ENCODE data around the gene RGS7.

Gene RGS7

DNA sequence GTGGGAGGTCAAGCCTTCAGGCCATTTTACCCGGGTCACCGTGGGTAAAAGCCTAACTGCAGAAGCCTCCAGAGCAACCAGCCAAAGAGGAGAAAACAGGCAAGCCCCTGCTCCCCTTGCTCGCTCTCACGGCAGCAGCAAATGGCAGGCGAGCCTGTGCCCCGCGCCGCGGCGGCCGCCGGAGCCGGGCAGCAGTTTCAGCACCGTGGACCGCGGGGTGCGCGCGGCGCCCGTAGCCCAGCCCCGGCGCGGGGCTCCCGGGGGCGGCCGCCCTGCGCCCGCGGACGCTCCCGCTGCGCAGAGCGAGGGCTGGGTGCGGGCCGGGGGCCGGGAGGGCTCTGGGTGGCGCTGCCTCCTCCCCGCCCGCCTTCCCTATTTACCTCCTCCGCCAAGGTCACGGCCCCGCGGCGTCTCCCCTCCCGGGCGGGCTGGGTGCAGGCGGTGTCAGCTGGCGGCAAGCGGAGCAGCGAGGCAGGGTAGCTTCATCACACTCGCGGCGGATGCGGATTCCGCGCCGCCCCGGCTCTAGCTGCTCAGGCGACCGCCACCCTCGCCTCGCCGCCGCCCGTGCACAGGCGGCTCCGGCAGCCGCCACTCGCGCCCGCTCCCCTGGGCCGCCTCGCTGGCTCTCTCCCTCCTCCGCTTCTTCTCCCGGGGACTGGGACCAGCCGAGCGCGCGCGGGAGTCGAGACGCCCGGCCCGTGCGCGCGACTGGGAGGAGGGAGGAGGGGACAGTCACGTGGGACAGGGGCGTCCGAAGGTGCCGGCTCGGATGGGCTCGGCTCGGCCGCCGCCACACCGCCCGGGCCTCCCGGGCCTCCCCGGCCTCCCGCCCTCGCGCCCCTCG lies at the start of gene RGS7:
Gene RGS7, minus strand, starts transcription at position 687 of the 847 bp plus-strand sequence.
- H3K9me3 ChIP-seq (ENCODE audit: insufficient read depth, low read depth, low read length) = peaks cover 5% of the 10 kb centered on the region; the same call in 1 of the 2 replicates
- no peaks in the 10 kb centered on the region for H3K79me2 ChIP-seq (ENCODE audit: insufficient read depth, low read length)
- no peaks in the 10 kb centered on the region for H3F3A ChIP-seq (ENCODE audit: low read depth)
- H3K4me2 ChIP-seq (ENCODE audit: low read depth, low read length, poor library complexity, severe bottlenecking) = no peak within 1 kb of the TSS
- no peaks in the 10 kb centered on the region for H4K20me1 ChIP-seq (ENCODE audit: insufficient read depth, low read length, poor library complexity, severe bottlenecking)
- H3K4me3 ChIP-seq (ENCODE audit: low read length, poor library complexity, severe bottlenecking) = no peak within 1 kb of the TSS
- H3K4me1 ChIP-seq (ENCODE audit: insufficient read depth, low read length, poor library complexity, severe bottlenecking) = no peaks in the 10 kb centered on the region
- no peak for TF ChIP-seq EZH2phosphoT487 (IDR thresholded peaks at IDR 0.05; ENCODE audit: borderline replicate concordance)
- TF ChIP-seq, protein P1, sequence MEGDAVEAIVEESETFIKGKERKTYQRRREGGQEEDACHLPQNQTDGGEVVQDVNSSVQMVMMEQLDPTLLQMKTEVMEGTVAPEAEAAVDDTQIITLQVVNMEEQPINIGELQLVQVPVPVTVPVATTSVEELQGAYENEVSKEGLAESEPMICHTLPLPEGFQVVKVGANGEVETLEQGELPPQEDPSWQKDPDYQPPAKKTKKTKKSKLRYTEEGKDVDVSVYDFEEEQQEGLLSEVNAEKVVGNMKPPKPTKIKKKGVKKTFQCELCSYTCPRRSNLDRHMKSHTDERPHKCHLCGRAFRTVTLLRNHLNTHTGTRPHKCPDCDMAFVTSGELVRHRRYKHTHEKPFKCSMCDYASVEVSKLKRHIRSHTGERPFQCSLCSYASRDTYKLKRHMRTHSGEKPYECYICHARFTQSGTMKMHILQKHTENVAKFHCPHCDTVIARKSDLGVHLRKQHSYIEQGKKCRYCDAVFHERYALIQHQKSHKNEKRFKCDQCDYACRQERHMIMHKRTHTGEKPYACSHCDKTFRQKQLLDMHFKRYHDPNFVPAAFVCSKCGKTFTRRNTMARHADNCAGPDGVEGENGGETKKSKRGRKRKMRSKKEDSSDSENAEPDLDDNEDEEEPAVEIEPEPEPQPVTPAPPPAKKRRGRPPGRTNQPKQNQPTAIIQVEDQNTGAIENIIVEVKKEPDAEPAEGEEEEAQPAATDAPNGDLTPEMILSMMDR (conservative IDR thresholded peaks at IDR 0.05; ENCODE audit: low read length) = no peak
- no peaks in the 10 kb centered on the region for H3K27me3 ChIP-seq (ENCODE audit: insufficient read depth, low read length, poor library complexity, severe bottlenecking)
- no peak within 1 kb of the TSS for H3K9ac ChIP-seq (ENCODE audit: low read depth, low read length, poor library complexity, severe bottlenecking)
- H3K9me2 ChIP-seq (replicated peaks; ENCODE audit: low read depth, low read length) = no peaks in the 10 kb centered on the region
- H3K36me3 ChIP-seq (ENCODE audit: insufficient read depth, low read length) = no peaks in the 10 kb centered on the region
- H2AFZ ChIP-seq (ENCODE audit: low read length) = no peak within 1 kb of the TSS

DNA sequence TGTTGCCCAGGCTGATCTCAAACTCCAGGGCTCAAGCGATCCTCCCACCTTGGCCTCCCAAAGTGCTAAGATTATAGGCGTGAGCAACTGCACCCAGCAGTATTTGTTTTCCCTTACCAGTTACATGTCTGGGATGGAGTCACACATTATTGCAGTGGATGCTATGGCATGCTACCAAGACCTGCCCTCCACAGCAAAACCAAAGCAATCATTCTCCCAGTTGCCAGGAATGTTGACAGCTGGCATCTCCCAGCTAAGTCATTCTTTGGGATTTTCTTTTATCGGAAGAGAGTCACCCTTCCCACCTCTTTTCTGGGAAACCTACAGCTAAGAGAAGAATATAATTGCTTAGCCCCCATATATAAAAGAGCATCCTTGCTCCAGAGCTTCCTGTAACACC lies 49.4 kb upstream of the RGS7 start:
- no peak overlapping the region for H3K4me2 ChIP-seq (ENCODE audit: low read depth, low read length, poor library complexity, severe bottlenecking)
- no peak overlapping the region for H3K4me3 ChIP-seq (ENCODE audit: low read length, poor library complexity, severe bottlenecking)
- no peaks in the 10 kb centered on the region for H3K27me3 ChIP-seq (ENCODE audit: insufficient read depth, low read length, poor library complexity, severe bottlenecking)
- no peaks in the 10 kb centered on the region for H3K36me3 ChIP-seq (ENCODE audit: insufficient read depth, low read length)
- no peak overlapping the region for H2AFZ ChIP-seq (ENCODE audit: low read length)
- H3K9me3 ChIP-seq (ENCODE audit: insufficient read depth, low read depth, low read length) = no peaks in the 10 kb centered on the region
- no peaks in the 10 kb centered on the region for H3K79me2 ChIP-seq (ENCODE audit: insufficient read depth, low read length)
- H3K4me1 ChIP-seq (ENCODE audit: insufficient read depth, low read length, poor library complexity, severe bottlenecking) = no peaks in the 10 kb centered on the region
- H4K20me1 ChIP-seq (ENCODE audit: insufficient read depth, low read length, poor library complexity, severe bottlenecking) = no peaks in the 10 kb centered on the region
- H3F3A ChIP-seq (ENCODE audit: low read depth) = no peaks in the 10 kb centered on the region
- no peak for TF ChIP-seq EZH2phosphoT487 (IDR thresholded peaks at IDR 0.05; ENCODE audit: borderline replicate concordance)
- TF ChIP-seq, protein P1 (conservative IDR thresholded peaks at IDR 0.05; ENCODE audit: low read length) = no peak
- no peak overlapping the region for H3K9ac ChIP-seq (ENCODE audit: low read depth, low read length, poor library complexity, severe bottlenecking)
- H3K9me2 ChIP-seq (replicated peaks; ENCODE audit: low read depth, low read length) = no peaks in the 10 kb centered on the region

DNA sequence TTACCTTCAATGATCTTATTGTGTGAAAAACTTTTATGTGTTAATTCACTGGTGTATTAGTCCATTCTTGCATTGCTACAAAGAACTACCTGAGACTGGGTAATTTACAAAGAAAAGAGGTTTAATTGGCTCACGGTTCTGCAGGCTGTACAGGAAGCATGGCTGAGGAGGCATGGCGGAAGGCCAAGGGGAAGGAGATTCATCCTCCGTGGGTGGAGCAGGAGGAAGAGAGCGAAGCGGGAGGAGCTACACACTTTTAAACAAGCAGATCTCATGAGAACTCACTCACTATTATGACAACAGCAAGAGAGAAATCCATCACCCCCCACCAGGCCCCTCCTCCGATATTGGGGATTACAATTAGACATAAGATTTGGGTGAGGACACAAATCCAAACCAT lies 44.2 kb upstream of the RGS7 start:
- no peaks in the 10 kb centered on the region for H3K27me3 ChIP-seq (ENCODE audit: insufficient read depth, low read length, poor library complexity, severe bottlenecking)
- H3K4me3 ChIP-seq (ENCODE audit: low read length, poor library complexity, severe bottlenecking) = no peak overlapping the region
- no peak overlapping the region for H3K9ac ChIP-seq (ENCODE audit: low read depth, low read length, poor library complexity, severe bottlenecking)
- no peak overlapping the region for H2AFZ ChIP-seq (ENCODE audit: low read length)
- H3K4me1 ChIP-seq (ENCODE audit: insufficient read depth, low read length, poor library complexity, severe bottlenecking) = no peaks in the 10 kb centered on the region
- no peak for TF ChIP-seq EZH2phosphoT487 (IDR thresholded peaks at IDR 0.05; ENCODE audit: borderline replicate concordance)
- TF ChIP-seq, protein P1 (conservative IDR thresholded peaks at IDR 0.05; ENCODE audit: low read length) = no peak
- H3F3A ChIP-seq (ENCODE audit: low read depth) = no peaks in the 10 kb centered on the region
- H3K9me2 ChIP-seq (replicated peaks; ENCODE audit: low read depth, low read length) = no peaks in the 10 kb centered on the region
- no peak overlapping the region for H3K4me2 ChIP-seq (ENCODE audit: low read depth, low read length, poor library complexity, severe bottlenecking)
- no peaks in the 10 kb centered on the region for H4K20me1 ChIP-seq (ENCODE audit: insufficient read depth, low read length, poor library complexity, severe bottlenecking)
- no peaks in the 10 kb centered on the region; the same call in 1 of the 2 replicates for H3K9me3 ChIP-seq (ENCODE audit: insufficient read depth, low read depth, low read length)
- H3K36me3 ChIP-seq (ENCODE audit: insufficient read depth, low read length) = no peaks in the 10 kb centered on the region
- H3K79me2 ChIP-seq (ENCODE audit: insufficient read depth, low read length) = no peaks in the 10 kb centered on the region
